Natural killer cell (primary cell): ENCODE data around the gene WTAP. TPM values are rescaled to one million over a fixed set of nuclear protein-coding genes. Genes with fewer than 3 reads are reported as not detected.
A peak's percentile ranks its signal among the peaks of the same experiment; 100 is the strongest.

ENCODE experiments used
- ATAC-seq, 3 donors: fragments of 150-1000 bp in 2 of 3; fragments of 200-7000 bp in 1 of 3; cut with Tn5 transposase; 1 replicate in 1 of 3; 2 replicates in 2 of 3; pipeline ENCODE4 v1.10.0; 2021; ENCODE audit warnings: mild to moderate bottlenecking in 2 of 3, moderate library complexity in 2 of 3
- DNase-seq, 2 donors: peaks; one replicate each; pipeline versions ENCODE4 v3.0.0 to v3.0.0-alpha.2; 2013 to 2021; ENCODE audit warnings: mixed read lengths in 1 of 2
- H3K27ac ChIP-seq: one replicate; pipeline ENCODE4 v1.5.1; 2013; ENCODE audit warnings: mild to moderate bottlenecking, low read length
- H3K27me3 ChIP-seq: one replicate; pipeline ENCODE4 v1.6.1; 2013; ENCODE audit warnings: low read length; ENCODE audit not compliant: control insufficient read depth, insufficient read depth
- H3K36me3 ChIP-seq: one replicate; pipeline ENCODE4 v1.6.1; 2013; ENCODE audit warnings: low read length; ENCODE audit not compliant: control insufficient read depth, insufficient read depth
- H3K4me1 ChIP-seq: one replicate; pipeline ENCODE4 v1.6.1; 2013; ENCODE audit warnings: low read length; ENCODE audit not compliant: control insufficient read depth, insufficient read depth
- H3K4me3 ChIP-seq: one replicate; pipeline ENCODE4 v1.5.1; 2013; ENCODE audit warnings: low read length
- H3K9me3 ChIP-seq: one replicate; pipeline ENCODE4 v1.6.1; 2013; ENCODE audit warnings: low read length; ENCODE audit not compliant: control insufficient read depth, insufficient read depth
- H3K27ac Mint-ChIP-seq, 2 donors: one replicate each; pipeline ENCODE4 v1.8.0; 2022; ENCODE audit warnings: mild to moderate bottlenecking in 2 of 2, mixed read lengths in 2 of 2, moderate library complexity in 1 of 2
- H3K27me3 Mint-ChIP-seq, 2 donors: one replicate each; pipeline ENCODE4 v1.8.0; 2022; ENCODE audit warnings: low read depth in 2 of 2, mixed read lengths in 2 of 2
- H3K36me3 Mint-ChIP-seq: one replicate; pipeline ENCODE4 v1.8.0; 2022; ENCODE audit warnings: mixed read lengths
- H3K4me1 Mint-ChIP-seq, 2 donors: one replicate each; pipeline ENCODE4 v1.8.0; 2022; ENCODE audit warnings: mixed read lengths in 2 of 2
- H3K4me3 Mint-ChIP-seq: one replicate; pipeline ENCODE4 v1.8.0; 2022; ENCODE audit warnings: mild to moderate bottlenecking, moderate library complexity, mixed read lengths
- H3K9me3 Mint-ChIP-seq, 2 donors: one replicate each; pipeline ENCODE4 v1.8.0; 2022; ENCODE audit warnings: mixed read lengths in 2 of 2
- CTCF ChIP-seq: fragments of 200-600 bp; IDR thresholded peaks from one replicate; pipeline ENCODE4 v1.8.0; 2022; ENCODE audit warnings: antibody characterized with exemption
- WGBS: methylation state at CpG from one replicate; pipeline ENCODE4 v1.1.7; 2013; ENCODE audit warnings: missing lambda C conversion rate; ENCODE audit not compliant: insufficient coverage; 5-methylcytosine and 5-hydroxymethylcytosine counted together
- intact Hi-C: fragments of 100-400 bp; cut with micrococcal nuclease; formaldehyde crosslinking; loops from one replicate; pipeline ENCODE4 v1.14.2; 2022
- total RNA-seq, 4 donors: library from RNA; stranded (reverse); fragments of 120-200 nt in 1 of 4; gene quantifications; one replicate each; pipeline versions ENCODE4 v1.2.3 to v1.2.4, GENCODE V29; 2013 to 2022

WTAP gene
- total RNA-seq, 3 donors from 2014 or later (not counting 1 experiment from before 2014, with no cell fraction given), result 141 to 167 (median 164) TPM

GRCh38 chr6:159766906-159767305 lies 39.6 kb downstream of the WTAP start:
- Histone ChIP-seq H3K4me1 (peaks cover 8% of the 10 kb centered on the region), H3K27me3 (no peaks in the 10 kb centered on the region), H3K4me3 (no peak overlapping the region), H3K36me3 (peaks cover 42% of the 10 kb centered on the region), H3K27ac (no peak overlapping the region), H3K9me3 (no peaks in the 10 kb centered on the region)
- H3K4me3 Mint-ChIP-seq, result no peak overlapping the region
- H3K27me3 Mint-ChIP-seq, result no peaks in the 10 kb centered on the region
- peaks cover 10 to 12% of the 10 kb centered on the region in 2 donors for H3K4me1 Mint-ChIP-seq
- ATAC-seq, result no peak
- no peaks in the 10 kb centered on the region for H3K9me3 Mint-ChIP-seq
- TF ChIP-seq CTCF, result no peak
- H3K27ac Mint-ChIP-seq, result no peak overlapping the region
- no peak for DNase-seq
- intact Hi-C loops, result no loop called here
- peaks cover 37% of the 10 kb centered on the region for H3K36me3 Mint-ChIP-seq

GRCh38 chr6:159769470-159769869 lies 42.2 kb downstream of the WTAP start:
- ATAC-seq, result no peak

GRCh38 chr6:159772196-159772595 lies 44.9 kb downstream of the WTAP start:
- Mint-ChIP-seq H3K9me3 (no peaks in the 10 kb centered on the region), H3K4me3 (no peak overlapping the region), H3K27ac (no peak overlapping the region), H3K27me3 (no peaks in the 10 kb centered on the region), H3K36me3 (peaks cover 37% of the 10 kb centered on the region), H3K4me1 (no peaks in the 10 kb centered on the region)
- no CpG with 5 or more reads among the region's 1 CpG for WGBS
- Histone ChIP-seq H3K27me3 (no peaks in the 10 kb centered on the region), H3K4me1 (no peaks in the 10 kb centered on the region), H3K9me3 (no peaks in the 10 kb centered on the region), H3K4me3 (no peak overlapping the region), H3K27ac (no peak overlapping the region), H3K36me3 (peaks cover 37% of the 10 kb centered on the region)
- intact Hi-C loops, result no loop called here
- DNase-seq (no peak), ATAC-seq (no peak)
- TF ChIP-seq CTCF, result no peak

More at GRCh38 chr6:159769470-159769869, 42.2 kb downstream of the WTAP start:
- H3K27ac Mint-ChIP-seq, result no peak overlapping the region
- intact Hi-C loops, result no loop called here
- H3K36me3 Mint-ChIP-seq, result peaks cover 37% of the 10 kb centered on the region
- TF ChIP-seq CTCF, result no peak
- H3K4me3 Mint-ChIP-seq, result no peak overlapping the region
- no peaks in the 10 kb centered on the region for H3K9me3 Mint-ChIP-seq
- H3K4me3 ChIP-seq, result no peak overlapping the region
- no peaks in the 10 kb centered on the region for H3K9me3 ChIP-seq
- no peaks in the 10 kb centered on the region for H3K27me3 ChIP-seq
- no peaks in the 10 kb centered on the region for H3K4me1 ChIP-seq
- no peaks in the 10 kb centered on the region for H3K27me3 Mint-ChIP-seq
- no peaks in the 10 kb centered on the region for H3K4me1 Mint-ChIP-seq
- peaks cover 40% of the 10 kb centered on the region for H3K36me3 ChIP-seq
- DNase-seq, result no peak
- H3K27ac ChIP-seq, result no peak overlapping the region

GRCh38 chr6:159777240-159777904 lies 50.1 kb downstream of the WTAP start:
- TF ChIP-seq CTCF, result no peak
- no peak overlapping the region for H3K27ac ChIP-seq
- no peak overlapping the region for H3K4me3 Mint-ChIP-seq
- H3K4me3 ChIP-seq, result no peak overlapping the region
- H3K27ac Mint-ChIP-seq, result peak overlapping the region; percentile 50 to 62
- peaks cover 29% of the 10 kb centered on the region for H3K36me3 Mint-ChIP-seq
- H3K36me3 ChIP-seq, result peaks cover 57% of the 10 kb centered on the region
- 95% methylated on average over 7 of the region's 7 CpGs for whole genome bisulfite sequencing
- H3K9me3 ChIP-seq, result no peaks in the 10 kb centered on the region
- no peaks in the 10 kb centered on the region for H3K4me1 ChIP-seq
- peaks cover 7 to 8% of the 10 kb centered on the region in 2 donors for H3K4me1 Mint-ChIP-seq
- no peaks in the 10 kb centered on the region for H3K27me3 Mint-ChIP-seq
- no peaks in the 10 kb centered on the region for H3K27me3 ChIP-seq
- DNase-seq (no peak), ATAC-seq (no peak)
- no peaks in the 10 kb centered on the region for H3K9me3 Mint-ChIP-seq
- intact Hi-C loops, result no loop called here
